Kasumi-1 (cell line): Measurements from ENCODE around the gene SIGLEC15.

ENCODE experiments used
- DNase-seq, 2 experiments: peaks; one replicate each; lab custom pipeline; 2025; lab: John Stamatoyannopoulos, UW

SIGLEC15 gene

GRCh38 chr18:45879681-45880655 is 54.5 kb downstream of the SIGLEC15 start:
- peak; percentile 60 to 77 for DNase-seq

- DNase-seq, result no peak
Measured at GRCh38 chr18:45880876-45881558, 55.5 kb downstream of the SIGLEC15 start.

- DNase-seq, result no peak
Measured at GRCh38 chr18:45887585-45887984, 62.1 kb downstream of the SIGLEC15 start.

GRCh38 chr18:45889419-45890064 is 64.1 kb downstream of the SIGLEC15 start:
- peak; percentile 24 to 33 for DNase-seq

DNA sequence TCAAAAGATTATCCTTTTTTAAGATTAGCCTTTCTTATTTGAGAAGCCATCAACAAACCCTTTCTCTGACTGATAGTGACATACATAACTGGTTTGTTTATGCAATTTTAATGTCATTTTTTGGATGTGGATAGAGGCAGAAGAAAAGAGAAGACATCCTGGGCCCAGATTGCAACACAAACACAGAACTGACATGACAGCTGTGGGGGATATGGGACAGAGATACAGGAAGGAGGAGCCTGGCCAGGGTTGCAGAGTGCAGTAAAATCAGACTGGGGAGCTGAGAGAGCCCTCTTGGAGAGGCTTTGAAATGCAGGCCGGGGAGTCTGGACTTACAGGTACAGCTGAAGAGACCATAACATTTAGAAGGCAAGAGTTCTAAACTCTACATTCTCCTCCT is 65.1 kb downstream of the SIGLEC15 start:
- DNase-seq, result peak; percentile 87

DNA sequence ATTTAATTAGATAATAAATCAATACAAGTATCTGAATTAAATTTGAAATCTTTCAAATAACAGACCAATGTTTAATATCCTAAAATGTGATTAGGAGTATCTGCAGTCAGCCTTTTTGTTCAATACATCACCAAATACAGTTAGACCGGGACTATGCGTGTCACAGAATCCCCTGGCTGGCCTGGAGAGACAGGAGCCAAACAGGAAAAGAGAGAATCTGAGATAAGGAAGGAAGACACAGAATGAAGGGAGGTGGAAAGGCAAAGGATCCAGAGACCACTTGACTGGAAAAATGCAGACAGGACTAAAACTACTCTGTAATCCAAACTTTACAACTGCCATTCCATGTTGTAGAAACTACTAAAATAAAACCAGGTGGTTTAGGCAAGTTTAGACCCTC is 66.3 kb downstream of the SIGLEC15 start:
- no peak for DNase-seq
